Nephron (organoid): ENCODE measurements around the gene HOXA10.
A peak's percentile ranks its signal among the peaks of the same experiment; 100 is the strongest.

Experiments
- H3K27ac Mint-ChIP-seq, 3 experiments: 2 replicates each; pipeline ENCODE4 v1.8.0; 2020; ENCODE audit warnings: mixed read lengths in 3 of 3, mild to moderate bottlenecking in 2 of 3, moderate library complexity in 1 of 3
- H3K27me3 Mint-ChIP-seq: 2 replicates; pipeline ENCODE4 v1.8.0; 2021; ENCODE audit warnings: low read depth, mild to moderate bottlenecking, moderate library complexity, mixed read lengths
- H3K36me3 Mint-ChIP-seq: 2 replicates; pipeline ENCODE4 v1.8.0; 2020; ENCODE audit warnings: low read depth, mixed read lengths
- H3K4me1 Mint-ChIP-seq: 2 replicates; pipeline ENCODE4 v1.8.0; 2020; ENCODE audit warnings: mixed read lengths
- H3K4me3 Mint-ChIP-seq, 3 experiments: 2 replicates each; pipeline ENCODE4 v1.8.0; 2020; ENCODE audit warnings: mild to moderate bottlenecking in 3 of 3, mixed read lengths in 3 of 3, moderate library complexity in 2 of 3
- H3K9me3 Mint-ChIP-seq: 2 replicates; pipeline ENCODE4 v1.8.0; 2020; ENCODE audit warnings: mixed read lengths
- TF ChIP-seq, protein P1 (sequence below), 3 experiments: fragments of 200-600 bp; sonication (generic); IDR thresholded peaks; one replicate each; pipeline ENCODE4 v1.5.0; 2021; ENCODE audit warnings: antibody characterized with exemption in 3 of 3; ENCODE audit not compliant: unreplicated experiment in 3 of 3

The HOXA10 gene

DNA sequence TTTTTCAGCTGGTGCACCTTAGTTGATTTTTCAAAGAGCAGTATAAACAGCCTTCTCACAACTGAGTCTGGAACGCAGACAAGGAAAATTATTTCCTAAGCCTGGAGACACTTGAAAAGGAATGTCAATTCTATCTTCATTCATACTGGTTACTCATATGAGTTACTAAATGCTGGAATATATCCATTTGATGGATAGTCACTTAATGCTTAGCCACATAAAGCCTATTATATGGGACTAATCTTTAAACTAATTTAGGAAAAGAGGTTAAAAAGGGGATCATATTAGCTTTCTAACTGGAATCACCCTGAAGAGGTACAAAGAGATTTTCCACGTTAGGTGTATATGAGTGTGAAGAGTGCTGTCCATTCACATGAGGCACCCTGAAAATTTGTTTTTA lies 41.9 kb downstream of the HOXA10 start:
- Mint-ChIP-seq H3K9me3 (no peaks in the 10 kb centered on the region), H3K36me3 (peaks cover 43% of the 10 kb centered on the region), H3K4me3 (peak overlapping the region; percentile 75 to 85 (median 81)), H3K27me3 (peaks cover 3% of the 10 kb centered on the region), H3K4me1 (peaks cover 84% of the 10 kb centered on the region), H3K27ac (peak overlapping the region; percentile 88 to 99 (median 92))
- TF ChIP-seq, protein P1, sequence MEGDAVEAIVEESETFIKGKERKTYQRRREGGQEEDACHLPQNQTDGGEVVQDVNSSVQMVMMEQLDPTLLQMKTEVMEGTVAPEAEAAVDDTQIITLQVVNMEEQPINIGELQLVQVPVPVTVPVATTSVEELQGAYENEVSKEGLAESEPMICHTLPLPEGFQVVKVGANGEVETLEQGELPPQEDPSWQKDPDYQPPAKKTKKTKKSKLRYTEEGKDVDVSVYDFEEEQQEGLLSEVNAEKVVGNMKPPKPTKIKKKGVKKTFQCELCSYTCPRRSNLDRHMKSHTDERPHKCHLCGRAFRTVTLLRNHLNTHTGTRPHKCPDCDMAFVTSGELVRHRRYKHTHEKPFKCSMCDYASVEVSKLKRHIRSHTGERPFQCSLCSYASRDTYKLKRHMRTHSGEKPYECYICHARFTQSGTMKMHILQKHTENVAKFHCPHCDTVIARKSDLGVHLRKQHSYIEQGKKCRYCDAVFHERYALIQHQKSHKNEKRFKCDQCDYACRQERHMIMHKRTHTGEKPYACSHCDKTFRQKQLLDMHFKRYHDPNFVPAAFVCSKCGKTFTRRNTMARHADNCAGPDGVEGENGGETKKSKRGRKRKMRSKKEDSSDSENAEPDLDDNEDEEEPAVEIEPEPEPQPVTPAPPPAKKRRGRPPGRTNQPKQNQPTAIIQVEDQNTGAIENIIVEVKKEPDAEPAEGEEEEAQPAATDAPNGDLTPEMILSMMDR (IDR thresholded peaks at IDR 0.05; ENCODE audit: unreplicated experiment in 3 of 3), result no peak

DNA sequence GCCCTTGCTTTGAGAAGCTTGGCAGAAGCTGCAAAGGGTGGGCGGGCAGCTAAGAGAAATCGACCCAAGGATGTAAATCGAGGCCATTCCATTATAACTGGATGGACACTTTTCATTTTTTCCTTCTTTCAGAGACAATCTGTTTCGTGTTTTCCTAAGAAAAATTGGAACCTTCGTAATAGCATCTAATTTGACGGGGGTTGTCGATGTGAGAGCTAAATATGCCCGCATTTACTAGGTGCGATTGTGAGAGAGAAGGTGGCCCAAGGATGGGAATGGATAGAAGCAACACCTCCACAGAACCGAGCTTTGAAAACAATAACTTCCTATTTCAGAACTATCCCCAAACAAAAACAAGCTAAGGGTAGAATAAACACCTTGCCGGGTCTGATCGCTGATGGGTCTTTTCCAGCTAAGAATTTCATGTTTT lies 42.7 kb downstream of the HOXA10 start:
- Mint-ChIP-seq H3K36me3 (peaks cover 49% of the 10 kb centered on the region), H3K9me3 (no peaks in the 10 kb centered on the region), H3K27me3 (peaks cover 3% of the 10 kb centered on the region), H3K27ac (peak overlapping the region; percentile 88 to 99 (median 92)), H3K4me3 (peak overlapping the region; percentile 81 to 85 (median 82)), H3K4me1 (peaks cover 86% of the 10 kb centered on the region)
- TF ChIP-seq, protein P1 (IDR thresholded peaks at IDR 0.05; ENCODE audit: unreplicated experiment in 3 of 3), result no peak

DNA sequence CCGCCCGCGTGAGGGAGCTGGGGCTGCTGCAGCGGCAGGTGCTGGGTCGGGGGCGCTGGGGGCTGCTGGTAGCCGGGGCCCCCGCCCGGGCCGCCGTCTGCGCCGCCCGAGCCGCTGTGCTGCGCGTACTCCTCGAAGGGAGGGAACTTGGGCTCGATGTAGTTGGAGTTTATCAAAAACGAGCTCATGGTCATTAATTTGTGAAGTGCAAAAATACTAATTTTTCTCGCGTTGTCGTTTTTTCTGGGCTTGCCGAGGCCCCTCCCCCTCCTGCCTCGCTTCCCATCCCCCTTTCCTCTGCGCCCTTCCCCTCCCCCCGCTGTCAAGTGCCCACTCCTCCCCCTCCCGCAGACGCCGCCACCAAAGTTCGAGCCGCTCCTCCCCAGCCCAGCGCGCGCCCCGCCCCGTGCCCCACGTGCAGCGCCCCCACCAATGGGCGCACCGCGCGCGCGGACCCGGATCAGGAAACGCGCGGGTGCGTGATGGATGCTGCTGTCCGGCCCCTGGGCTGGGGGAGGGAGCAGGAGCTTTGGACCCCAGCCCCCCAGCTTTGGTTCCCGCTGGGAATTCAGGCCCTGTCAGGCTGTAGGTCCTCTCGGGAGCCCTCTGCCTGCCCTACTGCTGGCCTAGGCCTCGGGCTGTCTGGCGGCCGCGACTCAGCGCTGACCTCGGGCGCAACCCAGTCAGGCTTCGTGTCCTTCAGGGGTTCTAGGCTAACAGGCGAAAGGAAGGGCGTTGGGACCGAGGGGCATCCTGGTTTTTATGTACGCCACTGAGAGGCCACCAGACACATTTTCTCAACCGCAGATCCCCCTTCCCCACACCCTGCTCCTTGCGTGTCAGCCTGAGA lies 43.4 kb downstream of the HOXA10 start, which contains the start of gene HOXA4:
Gene HOXA4, minus strand, starts transcription at position 218 of the 850 bp plus-strand sequence. Its CDS starts 24 bp downstream, at position 194.
- Mint-ChIP-seq H3K27ac (peak within 1 kb of the TSS; percentile 98 to 100 (median 99)), H3K4me1 (peaks cover 86% of the 10 kb centered on the region), H3K27me3 (peaks cover 3% of the 10 kb centered on the region), H3K4me3 (peak within 1 kb of the TSS; percentile 83 to 87 (median 85)), H3K9me3 (no peaks in the 10 kb centered on the region), H3K36me3 (peaks cover 47% of the 10 kb centered on the region)
- TF ChIP-seq, protein P1 (IDR thresholded peaks at IDR 0.05; ENCODE audit: unreplicated experiment in 3 of 3), result no peak

DNA sequence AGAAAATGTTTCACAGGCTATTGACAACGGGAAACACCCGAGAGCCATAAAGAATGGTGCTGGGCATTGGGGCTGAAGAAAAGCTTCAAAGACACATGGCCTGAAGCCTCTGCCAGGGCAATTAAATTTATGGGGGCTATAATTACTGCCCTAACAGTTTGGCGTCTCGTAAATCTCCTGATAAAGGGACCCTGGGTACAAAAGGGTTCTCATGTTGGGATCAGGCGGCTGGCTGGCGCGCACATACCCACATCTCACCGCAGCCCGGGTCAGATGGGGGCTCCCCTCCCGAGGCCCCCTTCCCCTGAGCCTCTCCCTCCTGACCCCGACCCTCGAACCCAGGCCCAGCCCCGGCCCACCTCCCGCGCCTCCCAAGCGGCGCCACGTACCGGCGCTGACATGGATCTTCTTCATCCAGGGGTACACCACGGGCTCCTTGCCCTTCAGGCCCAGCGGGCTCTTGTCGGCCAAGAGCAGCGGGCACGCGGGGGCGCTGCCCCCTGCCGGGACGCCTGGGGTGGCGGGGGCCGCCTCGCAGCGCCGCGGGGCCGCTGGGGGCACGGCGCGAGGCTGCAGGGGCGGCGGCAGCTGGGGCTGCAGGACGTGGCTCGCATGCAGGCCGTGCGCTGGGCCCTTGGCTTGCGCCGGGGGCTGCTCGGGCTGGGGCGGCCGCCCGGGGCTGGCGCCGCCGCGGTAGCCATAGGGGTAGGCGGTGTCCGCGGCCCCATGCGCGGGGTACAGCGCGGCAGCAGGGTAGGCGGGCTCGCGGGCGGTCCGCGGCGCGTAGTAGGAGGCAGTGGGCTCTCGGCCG lies 44.2 kb downstream of the HOXA10 start:
- Mint-ChIP-seq H3K27ac (peak overlapping the region; percentile 98 to 100 (median 99)), H3K9me3 (no peaks in the 10 kb centered on the region), H3K4me1 (peaks cover 86% of the 10 kb centered on the region), H3K27me3 (peaks cover 3% of the 10 kb centered on the region), H3K36me3 (peaks cover 52% of the 10 kb centered on the region), H3K4me3 (peak overlapping the region; percentile 83 to 87 (median 85))
- TF ChIP-seq, protein P1 (IDR thresholded peaks at IDR 0.05; ENCODE audit: unreplicated experiment in 3 of 3), result no peak

GRCh38 chr7:27128776-27129728 lies 45.1 kb downstream of the HOXA10 start:
- TF ChIP-seq, protein P1 (IDR thresholded peaks at IDR 0.05; ENCODE audit: unreplicated experiment in 3 of 3), result no peak
- Mint-ChIP-seq H3K27ac (peak overlapping the region; percentile 98 to 100 (median 99)), H3K36me3 (peaks cover 53% of the 10 kb centered on the region)

More at GRCh38 chr7:27128776-27129728, 45.1 kb downstream of the HOXA10 start:
- peaks cover 86% of the 10 kb centered on the region for H3K4me1 Mint-ChIP-seq
- no peaks in the 10 kb centered on the region for H3K9me3 Mint-ChIP-seq
- peaks cover 5% of the 10 kb centered on the region for H3K27me3 Mint-ChIP-seq
- peak overlapping the region; percentile 83 to 87 (median 85) for H3K4me3 Mint-ChIP-seq
